GM12878 (cell line): ENCODE results near the gene YARS1.

Experiments used
- CTCF ChIP-seq, 3 experiments: IDR thresholded peaks in 2 of 3; conservative IDR thresholded peaks in 1 of 3; 2 replicates each; pipeline ENCODE4 v1.5.1; 2011; ENCODE audit warnings: low read depth in 3 of 3, low read length in 3 of 3, mild to moderate bottlenecking in 3 of 3, control low read depth in 2 of 3, moderate library complexity in 2 of 3, inconsistent platforms in 1 of 3, mixed read lengths in 1 of 3; ENCODE audit not compliant: control insufficient read depth in 2 of 3, insufficient read depth in 1 of 3; ENCODE audit errors: extremely low read depth in 1 of 3
- EZH2 ChIP-seq: IDR thresholded peaks from 2 replicates; pipeline ENCODE4 v1.6.1; 2012; ENCODE audit warnings: low read depth, mild to moderate bottlenecking, control low read depth, inconsistent platforms, low read length, borderline replicate concordance; ENCODE audit not compliant: control insufficient read depth
- MXI1 ChIP-seq: fragments of 150-350 bp; IDR thresholded peaks from 2 replicates; pipeline ENCODE4 v1.6.1; 2011; ENCODE audit warnings: low read depth, mild to moderate bottlenecking, inconsistent platforms, low read length, improper control_type of control experiment
- PKNOX1 ChIP-seq: fragments of 450-650 bp; IDR thresholded peaks from 2 replicates; pipeline ENCODE4 v1.6.1; 2016; ENCODE audit warnings: mild to moderate bottlenecking
- POLR2A ChIP-seq: IDR thresholded peaks from 2 replicates; pipeline ENCODE4 v1.6.1; 2011; ENCODE audit warnings: low read depth, mild to moderate bottlenecking, low read length
- PRDM15 ChIP-seq: fragments of 450-650 bp; formaldehyde crosslinking; IDR thresholded peaks from 2 replicates; pipeline ENCODE4 v1.4.0; 2020; ENCODE audit warnings: mild to moderate bottlenecking, moderate library complexity
- RB1 ChIP-seq: fragments of 450-650 bp; formaldehyde crosslinking; IDR thresholded peaks from 2 replicates; pipeline ENCODE4 v1.6.1; 2017; ENCODE audit warnings: mild to moderate bottlenecking, borderline replicate concordance
- SUPT20H ChIP-seq: IDR thresholded peaks from 2 replicates; pipeline ENCODE4 v1.6.1; 2011; ENCODE audit warnings: low read depth, mild to moderate bottlenecking, low read length, moderate library complexity, borderline replicate concordance; ENCODE audit not compliant: control insufficient read depth
- SUZ12 ChIP-seq: fragments of 200-600 bp; sonication (generic); IDR thresholded peaks from one replicate; pipeline ENCODE4 v1.6.1; 2018; ENCODE audit warnings: antibody characterized with exemption, mild to moderate bottlenecking; ENCODE audit not compliant: unreplicated experiment
- USF1 ChIP-seq: IDR thresholded peaks from 2 replicates; pipeline ENCODE4 v1.6.1; 2011; ENCODE audit warnings: borderline replicate concordance, low read depth, mild to moderate bottlenecking, moderate library complexity, mixed read lengths, low read length; ENCODE audit not compliant: insufficient read depth; ENCODE audit errors: extremely low read length

GRCh38 chr1:32765570-32766327 is 51.4 kb downstream of the YARS1 start:
- TF ChIP-seq USF1 (no peak), RB1 (no peak), PRDM15 (CRISPR knock-in tag) (no peak), MXI1 (no peak), SUPT20H (no peak), PKNOX1 (no peak), POLR2A (no peak), SUZ12 (no peak), CTCF (IDR thresholded peaks at IDR 0.05 in 2 of 3, conservative IDR thresholded peaks at IDR 0.05 in 1 of 3; ENCODE audit: control insufficient read depth in 2 of 3, extremely low read depth in 1 of 3, insufficient read depth in 1 of 3, low read depth in 3 of 3, low read length in 3 of 3) (no peak), EZH2 (no peak)
